Right cardiac atrium (tissue), 5 donors: ENCODE data around the gene P4HA2. TPM values are rescaled to one million over a fixed set of nuclear protein-coding genes. Genes with fewer than 3 reads are reported as not detected.

ENCODE experiments used
- ATAC-seq, 2 donors: fragments of 200-7000 bp; cut with Tn5 transposase; one replicate each; pipeline versions ENCODE4 v1.8.0 to v1.9.1; 2020; ENCODE audit warnings: moderate library complexity in 2 of 2, mild to moderate bottlenecking in 1 of 2
- DNase-seq, 3 donors: peaks; one replicate each; pipeline ENCODE4 v3.0.0-alpha.2; 2020
- H3K27ac ChIP-seq: one replicate; pipeline ENCODE4 v1.5.1; 2013; ENCODE audit warnings: mild to moderate bottlenecking, low read length, control low read depth, moderate library complexity
- H3K27me3 ChIP-seq: one replicate; pipeline ENCODE4 v1.6.1; 2013; ENCODE audit not compliant: control insufficient read depth, insufficient read depth
- H3K4me1 ChIP-seq: one replicate; pipeline ENCODE4 v1.6.1; 2013; ENCODE audit warnings: low read length; ENCODE audit not compliant: control insufficient read depth, insufficient read depth
- H3K4me3 ChIP-seq: one replicate; pipeline ENCODE4 v1.5.1; 2013; ENCODE audit warnings: low read length, control low read depth
- H3K9me3 ChIP-seq: one replicate; pipeline ENCODE4 v1.6.1; 2013; ENCODE audit warnings: low read length; ENCODE audit not compliant: control insufficient read depth
- WGBS: extraction: QIAGEN DNeasy Blood & Tissue Kit; methylation state at CpG from one replicate; pipeline ENCODE4 v1.1.7; 2013; 5-methylcytosine and 5-hydroxymethylcytosine counted together
- intact Hi-C, 4 donors: fragments of 100-400 bp; cut with DNase I; formaldehyde crosslinking; loops; one replicate each; pipeline versions ENCODE4 v1.11.0 to v1.14.0; 2022 to 2023
- polyA plus RNA-seq: library from polyadenylated mRNA; stranded (reverse); fragments of 200-250 nt; gene quantifications from one replicate; pipeline ENCODE4 v1.2.3, GENCODE V29; 2013
- total RNA-seq, 4 donors: library from RNA; stranded (reverse); fragmentation: NEBNext Ultra II Directional; extraction: Animal tissue kit (Norgen Biotek cat#: 25700); gene quantifications; one replicate each; pipeline ENCODE4 v1.2.1, GENCODE V29; 2021
- donor health status: healthy with polysubstance abuse.
- donor health status: DM: no; HTN: yes; CAD: no.
- donor health status: DM: no; HTN: no; CAD: no.
- donor health status: DM: no; HTN: yes; CAD: no; lungs with severe emphysema.
- donor health status: DM: yes; HTN: yes; CAD: no.

The P4HA2 gene
- total and polyA plus RNA-seq, 5 donors: 51.9 to 103 (median 71.4) TPM

- Histone ChIP-seq H3K27me3 (no peaks in the 10 kb centered on the region), H3K4me3 (no peak overlapping the region), H3K9me3 (no peaks in the 10 kb centered on the region), H3K27ac (no peak overlapping the region), H3K4me1 (peaks cover 6% of the 10 kb centered on the region)
- DNase-seq (peak in 1 of 3 donors; percentile 4), ATAC-seq (no peak)
- intact Hi-C loops: no loop called here
- 88% methylated on average over 1 of the region's 1 CpG for WGBS
Measured at GRCh38 chr5:132270335-132270665, 42.6 kb upstream of the P4HA2 start.

- DNase-seq: no peak
- Histone ChIP-seq H3K27ac (no peak overlapping the region), H3K4me1 (peaks cover 8% of the 10 kb centered on the region), H3K27me3 (no peaks in the 10 kb centered on the region), H3K4me3 (no peak overlapping the region), H3K9me3 (no peaks in the 10 kb centered on the region)
- WGBS: 92% methylated on average over 3 of the region's 3 CpGs
- ATAC-seq: no peak
- intact Hi-C loops: no loop called here
Measured at GRCh38 chr5:132269635-132270334, 42.1 kb upstream of the P4HA2 start.

- Histone ChIP-seq H3K4me3 (no peak overlapping the region), H3K27me3 (no peaks in the 10 kb centered on the region), H3K27ac (no peak overlapping the region), H3K9me3 (no peaks in the 10 kb centered on the region), H3K4me1 (peaks cover 11% of the 10 kb centered on the region)
- ATAC-seq (no peak), DNase-seq (peak in 1 of 3 donors; percentile 65)
- intact Hi-C loops: no loop called here
- 75% methylated on average over 8 of the region's 8 CpGs for WGBS
Measured at GRCh38 chr5:132268769-132269551, 41.3 kb upstream of the P4HA2 start.

GRCh38 chr5:132267931-132268768 is 40.5 kb upstream of the P4HA2 start:
- Histone ChIP-seq H3K27ac (no peak overlapping the region), H3K4me3 (no peak overlapping the region), H3K27me3 (no peaks in the 10 kb centered on the region), H3K4me1 (peaks cover 18% of the 10 kb centered on the region), H3K9me3 (no peaks in the 10 kb centered on the region)
- ATAC-seq: no peak
- intact Hi-C loops: no loop called here
- WGBS: 62% methylated on average over 6 of the region's 6 CpGs
- peak in 2 of 3 donors; percentile 37 to 65 for DNase-seq

GRCh38 chr5:132267166-132267739 is 39.6 kb upstream of the P4HA2 start:
- intact Hi-C loops: no loop called here
- no peak for DNase-seq
- Histone ChIP-seq H3K9me3 (no peaks in the 10 kb centered on the region), H3K4me1 (peaks cover 22% of the 10 kb centered on the region), H3K4me3 (no peak overlapping the region), H3K27me3 (no peaks in the 10 kb centered on the region), H3K27ac (no peak overlapping the region)
- no peak for ATAC-seq

- DNase-seq: no peak
- intact Hi-C loops: no loop called here
- 84% methylated on average over 1 of the region's 1 CpG for WGBS
- no peak overlapping the region for H3K27ac ChIP-seq
- H3K9me3 ChIP-seq: no peaks in the 10 kb centered on the region
- no peaks in the 10 kb centered on the region for H3K27me3 ChIP-seq
- no peak for ATAC-seq
- peaks cover 24% of the 10 kb centered on the region for H3K4me1 ChIP-seq
- H3K4me3 ChIP-seq: no peak overlapping the region
Measured at GRCh38 chr5:132266836-132267160, 39.1 kb upstream of the P4HA2 start.

- 73% methylated on average over 7 of the region's 7 CpGs for WGBS
- DNase-seq (peak in 1 of 3 donors; percentile 59), ATAC-seq (no peak)
- H3K4me1 ChIP-seq: peaks cover 28% of the 10 kb centered on the region
- H3K9me3 ChIP-seq: no peaks in the 10 kb centered on the region
- H3K27me3 ChIP-seq: no peaks in the 10 kb centered on the region
- peak overlapping the region; percentile 21 for H3K27ac ChIP-seq
- no peak overlapping the region for H3K4me3 ChIP-seq
- intact Hi-C loops: no loop called here
Measured at GRCh38 chr5:132266031-132266835, 38.6 kb upstream of the P4HA2 start.

- DNase-seq: peak; percentile 67 to 83 (median 77)
- Histone ChIP-seq H3K27me3 (no peaks in the 10 kb centered on the region), H3K4me1 (peaks cover 34% of the 10 kb centered on the region), H3K27ac (peak overlapping the region; percentile 48), H3K9me3 (no peaks in the 10 kb centered on the region), H3K4me3 (no peak overlapping the region)
- intact Hi-C loops: no loop called here
- ATAC-seq: peak; percentile 74 to 79
- WGBS: 43% methylated on average over 8 of the region's 8 CpGs
Measured at GRCh38 chr5:132265336-132266030, 37.8 kb upstream of the P4HA2 start.

GRCh38 chr5:132264546-132265335 is 37.1 kb upstream of the P4HA2 start:
- peak overlapping the region; percentile 48 for H3K27ac ChIP-seq
- H3K4me3 ChIP-seq: no peak overlapping the region
- H3K27me3 ChIP-seq: no peaks in the 10 kb centered on the region
- peaks cover 39% of the 10 kb centered on the region for H3K4me1 ChIP-seq
- 68% methylated on average over 4 of the region's 4 CpGs for WGBS
- no peak for DNase-seq
- H3K9me3 ChIP-seq: no peaks in the 10 kb centered on the region
- intact Hi-C loops: no loop called here
- ATAC-seq: no peak
